ENCODE measurements around the gene MYO19.
"Not testable (repeated sequence)": the region's sequence is repeated elsewhere in the genome, so short reads cannot be mapped to it uniquely, and the experiment has no call there.

DNA sequence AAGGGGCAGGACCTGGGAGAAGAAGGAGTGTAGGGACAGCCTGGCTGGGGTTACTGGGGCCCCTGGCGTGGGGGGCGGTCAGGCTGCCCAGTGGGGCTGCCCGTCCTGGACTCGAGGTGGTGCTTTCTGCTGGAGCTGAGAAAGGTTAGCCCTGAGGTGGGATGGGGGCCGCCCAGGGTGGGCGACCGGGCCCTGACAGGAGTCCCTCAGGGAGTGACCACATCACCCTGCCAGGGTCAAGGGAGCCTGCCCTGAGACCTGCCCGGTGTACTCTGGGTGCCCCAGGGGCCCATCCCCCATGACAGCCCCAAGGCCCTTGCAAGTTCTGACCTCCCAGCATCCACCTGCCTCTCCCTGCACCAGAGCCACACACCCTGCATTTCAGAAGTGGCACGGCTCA lies 77.0 kb downstream of the MYO19 start:
- not testable (repeated sequence) for TF ChIP-seq CTCF (conservative IDR thresholded peaks at IDR 0.05); ZFX (IDR thresholded peaks at IDR 0.05)
